WTC11 (cell line): ENCODE measurements around the gene CAND2. TPM values are rescaled to one million over a fixed set of nuclear protein-coding genes. Genes with fewer than 3 reads are reported as not detected.

Source experiments
- ATAC-seq: fragments of 200-7000 bp; cut with Tn5 transposase; 2 replicates; pipeline ENCODE4 v1.10.0; 2021; ENCODE audit warnings: mild to moderate bottlenecking, moderate library complexity
- CTCF ChIA-PET: fragments of 300-600 bp; sonication (Branson Sonifier 250); formaldehyde crosslinking; loops from one replicate; lab custom pipeline; 2021; ENCODE audit warnings: antibody characterized with exemption; lab: Charles Lee
- POLR2A ChIA-PET: fragments of 350-600 bp; sonication (Branson Sonifier 250); formaldehyde crosslinking; loops from one replicate; lab custom pipeline; 2021; ENCODE audit warnings: antibody characterized with exemption; lab: Charles Lee
- DNase-seq: peaks from one replicate; pipeline ENCODE4 v3.0.0; 2021; ENCODE audit warnings: low spot score
- H3K27ac Mint-ChIP-seq: 2 replicates; pipeline ENCODE4 v1.8.0; 2021; ENCODE audit warnings: mixed read lengths
- H3K27me3 Mint-ChIP-seq: 2 replicates; pipeline ENCODE4 v1.8.0; 2021; ENCODE audit warnings: low read depth, mild to moderate bottlenecking, moderate library complexity, mixed read lengths
- H3K36me3 Mint-ChIP-seq: 2 replicates; pipeline ENCODE4 v1.8.0; 2021; ENCODE audit warnings: mixed read lengths
- H3K4me1 Mint-ChIP-seq: 2 replicates; pipeline ENCODE4 v1.8.0; 2022; ENCODE audit warnings: mixed read lengths
- H3K4me3 Mint-ChIP-seq: 2 replicates; pipeline ENCODE4 v1.8.0; 2021; ENCODE audit warnings: mild to moderate bottlenecking, moderate library complexity, mixed read lengths
- H3K9me3 Mint-ChIP-seq: 2 replicates; pipeline ENCODE4 v1.8.0; 2021; ENCODE audit warnings: mixed read lengths
- AFF4 ChIP-seq: sonication (generic); formaldehyde crosslinking; IDR thresholded peaks from 2 replicates; pipeline ENCODE4 v1.8.1; 2023; ENCODE audit warnings: mild to moderate bottlenecking, missing genetic modification reagents, borderline replicate concordance
- ATF1 ChIP-seq: sonication (generic); formaldehyde crosslinking; IDR thresholded peaks from 2 replicates; pipeline ENCODE4 v1.8.1; 2023; ENCODE audit warnings: mild to moderate bottlenecking, moderate library complexity, missing genetic modification reagents
- ATF2 ChIP-seq: sonication (generic); formaldehyde crosslinking; IDR thresholded peaks from 2 replicates; pipeline ENCODE4 v1.8.1; 2022; ENCODE audit warnings: low read depth, missing genetic modification reagents, borderline replicate concordance
- ATF3 ChIP-seq: sonication (generic); formaldehyde crosslinking; conservative IDR thresholded peaks from 2 replicates; pipeline ENCODE4 v1.8.1; 2022; ENCODE audit warnings: mild to moderate bottlenecking, missing genetic modification reagents
- CTCF ChIP-seq: fragments of 200-600 bp; IDR thresholded peaks from 2 replicates; pipeline ENCODE4 v1.8.0; 2022; ENCODE audit warnings: antibody characterized with exemption
- E2F5 ChIP-seq: sonication (generic); formaldehyde crosslinking; IDR thresholded peaks from 2 replicates; pipeline ENCODE4 v1.8.1; 2022; ENCODE audit warnings: mild to moderate bottlenecking, moderate library complexity, missing genetic modification reagents
- ETV6 ChIP-seq: sonication (generic); formaldehyde crosslinking; IDR thresholded peaks from 2 replicates; pipeline ENCODE4 v1.8.1; 2022; ENCODE audit warnings: mild to moderate bottlenecking, missing genetic modification reagents
- FOXJ3 ChIP-seq: sonication (generic); formaldehyde crosslinking; IDR thresholded peaks from 2 replicates; pipeline ENCODE4 v1.9.0; 2021; ENCODE audit warnings: missing genetic modification reagents, mild to moderate bottlenecking, borderline replicate concordance
- GRHL2 ChIP-seq: fragments of 250-450 bp; sonication (Bioruptor Pico); IDR thresholded peaks from 2 replicates; pipeline ENCODE4 v1.8.0; 2022; ENCODE audit warnings: mild to moderate bottlenecking, moderate library complexity; ENCODE audit not compliant: insufficient replicate concordance, severe bottlenecking
- GTF2I ChIP-seq: fragments of 250-450 bp; sonication (Bioruptor Pico); conservative IDR thresholded peaks from 2 replicates; pipeline ENCODE4 v1.4.0; 2021; ENCODE audit warnings: mild to moderate bottlenecking
- IRF2 ChIP-seq: sonication (generic); formaldehyde crosslinking; IDR thresholded peaks from 2 replicates; pipeline ENCODE4 v1.8.0; 2022; ENCODE audit warnings: low read depth, missing genetic modification reagents, borderline replicate concordance
- KAT7 ChIP-seq: sonication (generic); formaldehyde crosslinking; IDR thresholded peaks from 2 replicates; pipeline ENCODE4 v1.8.1; 2023; ENCODE audit warnings: missing genetic modification reagents, mild to moderate bottlenecking, borderline replicate concordance
- MAX ChIP-seq: sonication (generic); formaldehyde crosslinking; IDR thresholded peaks from 2 replicates; pipeline ENCODE4 v1.8.0; 2022; ENCODE audit warnings: mild to moderate bottlenecking, missing genetic modification reagents
- NR1H2 ChIP-seq: sonication (generic); formaldehyde crosslinking; IDR thresholded peaks from 2 replicates; pipeline ENCODE4 v1.9.0; 2021; ENCODE audit warnings: mild to moderate bottlenecking, moderate library complexity, missing genetic modification reagents
- NR3C1 ChIP-seq: sonication (generic); formaldehyde crosslinking; conservative IDR thresholded peaks from 2 replicates; pipeline ENCODE4 v1.8.1; 2023; ENCODE audit warnings: low read depth, mild to moderate bottlenecking, missing genetic modification reagents
- SP1 ChIP-seq: sonication (generic); formaldehyde crosslinking; conservative IDR thresholded peaks from 2 replicates; pipeline ENCODE4 v1.8.1; 2022; ENCODE audit warnings: missing genetic modification reagents
- USF2 ChIP-seq: sonication (generic); formaldehyde crosslinking; IDR thresholded peaks from 2 replicates; pipeline ENCODE4 v1.8.1; 2023; ENCODE audit warnings: mild to moderate bottlenecking, missing genetic modification reagents, moderate library complexity
- ZNF138 ChIP-seq: sonication (generic); formaldehyde crosslinking; conservative IDR thresholded peaks from 2 replicates; pipeline ENCODE4 v1.8.1; 2022; ENCODE audit warnings: mild to moderate bottlenecking, moderate library complexity, missing genetic modification reagents
- ZNF416 ChIP-seq: fragments of 250-450 bp; sonication (Bioruptor Pico); IDR thresholded peaks from 2 replicates; pipeline ENCODE4 v1.9.0; 2021; ENCODE audit warnings: mild to moderate bottlenecking, inconsistent platforms
- total RNA-seq: library from RNA; stranded (reverse); gene quantifications from 3 replicates; pipeline ENCODE4 v1.2.3, GENCODE V29; 2021

The CAND2 gene
- total RNA-seq, 1 experiment from 2014 or later, result 15.4 TPM

- H3K4me1 Mint-ChIP-seq, result peaks cover 4% of the 10 kb centered on the region
- TF ChIP-seq AFF4 (CRISPR knock-in tag) (no peak), KAT7 (CRISPR knock-in tag) (no peak), CTCF (no peak), NR3C1 (CRISPR knock-in tag) (no peak), FOXJ3 (no peak), ATF1 (CRISPR knock-in tag) (no peak), USF2 (CRISPR knock-in tag) (no peak), ZNF138 (CRISPR knock-in tag) (no peak), IRF2 (no peak), ATF2 (no peak), GRHL2 (CRISPR knock-in tag) (no peak), ATF3 (CRISPR knock-in tag) (no peak), ZNF416 (CRISPR knock-in tag) (no peak), MAX (CRISPR knock-in tag) (no peak), NR1H2 (no peak), GTF2I (CRISPR knock-in tag) (no peak), E2F5 (CRISPR knock-in tag) (no peak), ETV6 (CRISPR knock-in tag) (no peak), SP1 (CRISPR knock-in tag) (no peak)
- H3K36me3 Mint-ChIP-seq, result peaks cover 4% of the 10 kb centered on the region
- peaks cover 9% of the 10 kb centered on the region for H3K9me3 Mint-ChIP-seq
- no peak overlapping the region for H3K27ac Mint-ChIP-seq
- ATAC-seq (no peak), DNase-seq (no peak)
- POLR2A ChIA-PET, result no interaction called here
- peaks cover 48% of the 10 kb centered on the region for H3K27me3 Mint-ChIP-seq
- CTCF ChIA-PET, result no interaction called here
- H3K4me3 Mint-ChIP-seq, result no peak overlapping the region
Measured at GRCh38 chr3:12865271-12865670, 68.8 kb downstream of the CAND2 start.
